Colonic mucosa (tissue), 4 donors: ENCODE measurements around the gene SLC2A10. TPM values are rescaled to one million over a fixed set of nuclear protein-coding genes. Genes with fewer than 3 reads are reported as not detected.

Source experiments
- DNase-seq: peaks from one replicate; pipeline ENCODE4 v3.0.0-alpha.2; 2020
- H3K27ac ChIP-seq: fragments of 200-600 bp; one replicate; pipeline ENCODE4 v1.8.0; 2021
- H3K27me3 ChIP-seq: fragments of 200-600 bp; one replicate; pipeline ENCODE4 v1.8.0; 2021
- H3K36me3 ChIP-seq: fragments of 200-600 bp; one replicate; pipeline ENCODE4 v1.8.0; 2021
- H3K4me1 ChIP-seq: fragments of 200-600 bp; one replicate; pipeline ENCODE4 v1.8.0; 2021; ENCODE audit warnings: mild to moderate bottlenecking
- H3K4me3 ChIP-seq: fragments of 200-600 bp; one replicate; pipeline ENCODE4 v1.8.0; 2021
- H3K9ac ChIP-seq, 2 donors: one replicate each; pipeline ENCODE4 v1.7.0; 2013; ENCODE audit warnings: control low read depth in 2 of 2, low read depth in 2 of 2, low read length in 2 of 2
- H3K9me3 ChIP-seq: fragments of 200-600 bp; one replicate; pipeline ENCODE4 v1.8.0; 2021
- intact Hi-C: fragments of 100-400 bp; cut with DNase I; formaldehyde crosslinking; loops from one replicate; pipeline ENCODE4 v1.14.1; 2022
- total RNA-seq, 2 donors: library from RNA; stranded (reverse); fragmentation: NEBNext Ultra II Directional in 1 of 2; extraction: Animal tissue kit (Norgen Biotek cat#: 25700) in 1 of 2; gene quantifications; one replicate each; pipeline ENCODE4 v1.2.1, GENCODE V29; 2021
- TF ChIP-seq, protein P1 (sequence below): fragments of 200-600 bp; IDR thresholded peaks from one replicate; pipeline ENCODE4 v1.8.0; 2022; ENCODE audit warnings: antibody characterized with exemption, mild to moderate bottlenecking
- donor health status: healthy.
- donor health status: DM: no; HTN: no; CAD: no.
- donor health status: DM: no; HTN: no; CAD: no.

SLC2A10 gene
- total RNA-seq, 2 donors from 2014 or later: 28.3 to 43.6 TPM

DNA sequence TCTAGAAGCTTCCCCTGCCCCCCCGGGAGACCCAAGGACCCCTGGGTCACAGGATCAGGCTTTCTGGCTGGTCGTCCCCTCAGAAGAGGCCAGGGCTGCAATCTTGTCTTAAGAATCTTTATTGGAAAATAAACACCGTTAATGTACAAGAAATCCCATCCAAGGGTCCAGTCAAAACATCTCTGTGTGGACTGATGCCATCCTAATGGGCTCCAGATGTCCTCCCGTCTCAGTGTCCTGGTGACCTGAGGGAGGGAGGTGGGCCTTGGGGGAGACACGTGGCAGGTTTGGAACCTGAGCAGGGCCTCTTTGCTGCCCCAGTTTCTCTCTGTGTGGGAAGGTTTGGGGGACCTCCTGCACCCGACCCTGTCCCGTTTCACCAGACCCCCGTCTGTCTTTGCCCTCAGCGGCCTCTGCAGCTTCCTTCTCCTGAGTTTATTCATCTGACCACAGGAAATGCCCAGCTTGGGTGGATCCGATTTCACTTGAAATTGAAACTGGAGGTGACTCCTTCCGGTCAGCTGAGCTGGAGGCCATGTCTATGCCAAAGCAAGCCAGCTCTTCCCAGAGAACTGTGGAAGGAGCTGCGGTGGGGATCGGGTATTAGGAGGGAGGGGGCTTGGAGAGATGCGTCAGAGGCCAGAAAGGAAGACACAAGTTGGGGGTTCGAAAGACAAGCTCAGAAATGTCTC is 75.1 kb downstream of the SLC2A10 start:
- DNase-seq: no peak
- no peaks in the 10 kb centered on the region for H3K36me3 ChIP-seq
- TF ChIP-seq, protein P1, sequence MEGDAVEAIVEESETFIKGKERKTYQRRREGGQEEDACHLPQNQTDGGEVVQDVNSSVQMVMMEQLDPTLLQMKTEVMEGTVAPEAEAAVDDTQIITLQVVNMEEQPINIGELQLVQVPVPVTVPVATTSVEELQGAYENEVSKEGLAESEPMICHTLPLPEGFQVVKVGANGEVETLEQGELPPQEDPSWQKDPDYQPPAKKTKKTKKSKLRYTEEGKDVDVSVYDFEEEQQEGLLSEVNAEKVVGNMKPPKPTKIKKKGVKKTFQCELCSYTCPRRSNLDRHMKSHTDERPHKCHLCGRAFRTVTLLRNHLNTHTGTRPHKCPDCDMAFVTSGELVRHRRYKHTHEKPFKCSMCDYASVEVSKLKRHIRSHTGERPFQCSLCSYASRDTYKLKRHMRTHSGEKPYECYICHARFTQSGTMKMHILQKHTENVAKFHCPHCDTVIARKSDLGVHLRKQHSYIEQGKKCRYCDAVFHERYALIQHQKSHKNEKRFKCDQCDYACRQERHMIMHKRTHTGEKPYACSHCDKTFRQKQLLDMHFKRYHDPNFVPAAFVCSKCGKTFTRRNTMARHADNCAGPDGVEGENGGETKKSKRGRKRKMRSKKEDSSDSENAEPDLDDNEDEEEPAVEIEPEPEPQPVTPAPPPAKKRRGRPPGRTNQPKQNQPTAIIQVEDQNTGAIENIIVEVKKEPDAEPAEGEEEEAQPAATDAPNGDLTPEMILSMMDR: no peak
- H3K27ac ChIP-seq: no peak overlapping the region
- no peaks in the 10 kb centered on the region for H3K9me3 ChIP-seq
- H3K9ac ChIP-seq: no peak overlapping the region
- no peak overlapping the region for H3K4me3 ChIP-seq
- intact Hi-C loops: no loop called here
- H3K4me1 ChIP-seq: no peaks in the 10 kb centered on the region
- H3K27me3 ChIP-seq: no peaks in the 10 kb centered on the region

Other genes starting within 250 kb of the SLC2A10 start
- 1 to 10 TPM; 1.3 to 1.6 TPM for gene ZNF334, start 196.1 kb upstream of the SLC2A10 start, total RNA-seq
- gene OCSTAMP, start 159.0 kb upstream of the SLC2A10 start, total RNA-seq: not detected
- under 1 TPM; 0.08 to 0.25 TPM for gene SLC13A3, start 58.2 kb upstream of the SLC2A10 start, total RNA-seq
- 10 to 100 TPM in 1 of 2 donors, 1 to 10 TPM in 1; 9.2 to 11.1 TPM for gene TP53RK, start 20.2 kb upstream of the SLC2A10 start, total RNA-seq
- gene EYA2, start 185.2 kb downstream of the SLC2A10 start, total RNA-seq: 10 to 100 TPM in 1 of 2 donors, 1 to 10 TPM in 1; 8.9 to 16.8 TPM